ENCODE data around the gene HOXD3.

- no peak for TF ChIP-seq SMAD3 (CRISPR knock-in tag; IDR thresholded peaks at IDR 0.05; ENCODE audit: borderline replicate concordance)
- TF ChIP-seq NR3C1 (CRISPR knock-in tag; conservative IDR thresholded peaks at IDR 0.05; ENCODE audit: low read depth), result no peak
- TF ChIP-seq FOXK1 (CRISPR knock-in tag; IDR thresholded peaks at IDR 0.05), result no peak
- no peak for TF ChIP-seq ZNF512 (CRISPR knock-in tag; IDR thresholded peaks at IDR 0.05; ENCODE audit: borderline replicate concordance)
- no peak for TF ChIP-seq SP1 (CRISPR knock-in tag; conservative IDR thresholded peaks at IDR 0.05)
- no peak for TF ChIP-seq GABPB1 (CRISPR knock-in tag; IDR thresholded peaks at IDR 0.05)
- no peak for TF ChIP-seq CTCF (IDR thresholded peaks at IDR 0.05)
- TF ChIP-seq CREM (CRISPR knock-in tag; IDR thresholded peaks at IDR 0.05), result no peak
- TF ChIP-seq RELA (CRISPR knock-in tag; IDR thresholded peaks at IDR 0.05; ENCODE audit: borderline replicate concordance), result no peak
- no peak for TF ChIP-seq RORB (CRISPR knock-in tag; IDR thresholded peaks at IDR 0.05)
- no peak for TF ChIP-seq USF1 (CRISPR knock-in tag; IDR thresholded peaks at IDR 0.05)
- TF ChIP-seq JUN (CRISPR knock-in tag; IDR thresholded peaks at IDR 0.05), result no peak
These were observed 27.3 kb upstream of the HOXD3 start for GRCh38 chr2:176129813-176130146.

All from WTC11 (cell line).